Neuronal stem cell (in vitro differentiated cells): ENCODE results near the gene NPHP4.

Source experiments
- DNase-seq: peaks from one replicate; pipeline ENCODE4 v3.0.0-alpha.2; 2013; ENCODE audit warnings: low spot score
- H2AFZ ChIP-seq: one replicate; pipeline ENCODE4 v1.6.1; 2013; ENCODE audit warnings: mild to moderate bottlenecking, low read length, inconsistent platforms
- H2AK5ac ChIP-seq: 2 replicates; pipeline ENCODE4 v1.6.1; 2013; ENCODE audit warnings: low read depth, mild to moderate bottlenecking, inconsistent platforms, low read length, moderate library complexity, mixed read lengths
- H2BK120ac ChIP-seq: 2 replicates; pipeline ENCODE4 v1.6.1; 2013; ENCODE audit warnings: low read depth, mild to moderate bottlenecking, inconsistent platforms, low read length, moderate library complexity, mixed read lengths
- H2BK12ac ChIP-seq: one replicate; pipeline ENCODE4 v1.6.1; 2013; ENCODE audit warnings: low read length, inconsistent platforms
- H2BK15ac ChIP-seq: 2 replicates; pipeline ENCODE4 v1.6.1; 2013; ENCODE audit warnings: mild to moderate bottlenecking, low read length, inconsistent platforms, mixed read lengths
- H2BK5ac ChIP-seq: one replicate; pipeline ENCODE4 v1.6.1; 2013; ENCODE audit warnings: inconsistent platforms, mild to moderate bottlenecking, low read length, moderate library complexity
- H3K14ac ChIP-seq: one replicate; pipeline ENCODE4 v1.6.1; 2013; ENCODE audit warnings: low read length, inconsistent platforms
- H3K18ac ChIP-seq: 2 replicates; pipeline ENCODE4 v1.6.1; 2013; ENCODE audit warnings: low read length, inconsistent platforms
- H3K23ac ChIP-seq: 2 replicates; pipeline ENCODE4 v1.6.1; 2013; ENCODE audit warnings: low read depth, mild to moderate bottlenecking, mixed read lengths, low read length, inconsistent platforms; ENCODE audit not compliant: poor library complexity
- H3K27ac ChIP-seq: replicated peaks from 3 replicates; pipeline ENCODE4 v1.5.1; 2013; ENCODE audit warnings: low read length, inconsistent platforms
- H3K27me3 ChIP-seq, 3 experiments: 2 replicates each; pipeline ENCODE4 v1.6.1; 2013; ENCODE audit warnings: low read length in 3 of 3, mild to moderate bottlenecking in 2 of 3, inconsistent platforms in 1 of 3, low read depth in 1 of 3, mixed read lengths in 1 of 3, moderate library complexity in 1 of 3; ENCODE audit not compliant: control insufficient read depth in 3 of 3, insufficient read depth in 3 of 3
- H3K36me3 ChIP-seq, 2 donors: replicated peaks in 1 of 2; 2 replicates each; pipeline ENCODE4 v1.6.1; 2013; ENCODE audit warnings: low read length in 2 of 2; ENCODE audit not compliant: control insufficient read depth in 2 of 2, insufficient read depth in 2 of 2
- H3K4ac ChIP-seq: 2 replicates; pipeline ENCODE4 v1.6.1; 2013; ENCODE audit warnings: inconsistent platforms, mild to moderate bottlenecking, low read length, moderate library complexity
- H3K4me1 ChIP-seq, 2 donors: 1 replicate in 1 of 2; 2 replicates in 1 of 2; pipeline ENCODE4 v1.6.1; 2013; ENCODE audit warnings: low read length in 2 of 2, low read depth in 1 of 2; ENCODE audit not compliant: control insufficient read depth in 2 of 2, insufficient read depth in 1 of 2
- H3K4me2 ChIP-seq: one replicate; pipeline ENCODE4 v1.6.1; 2013; ENCODE audit warnings: mild to moderate bottlenecking, low read length, inconsistent platforms; ENCODE audit not compliant: insufficient read depth, poor library complexity, severe bottlenecking
- H3K4me3 ChIP-seq, 2 donors: 2 replicates each; pipeline ENCODE4 v1.5.1; 2013; ENCODE audit warnings: low read length in 2 of 2, mild to moderate bottlenecking in 2 of 2, inconsistent platforms in 1 of 2, moderate library complexity in 1 of 2
- H3K79me1 ChIP-seq: one replicate; pipeline ENCODE4 v1.6.1; 2013; ENCODE audit warnings: low read depth, mild to moderate bottlenecking, inconsistent platforms, low read length, moderate library complexity
- H3K9ac ChIP-seq: one replicate; pipeline ENCODE4 v1.6.1; 2013; ENCODE audit warnings: mild to moderate bottlenecking, low read depth, low read length, inconsistent platforms; ENCODE audit not compliant: poor library complexity
- H3K9me3 ChIP-seq, 2 donors: replicated peaks in 1 of 2; 2 replicates each; pipeline versions ENCODE3 to v1.6.1; 2013; ENCODE audit warnings: low read length in 2 of 2, mild to moderate bottlenecking in 2 of 2, inconsistent platforms in 1 of 2, low read depth in 1 of 2, mixed read lengths in 1 of 2, moderate library complexity in 1 of 2; ENCODE audit not compliant: control insufficient read depth in 2 of 2, insufficient read depth in 1 of 2
- H4K8ac ChIP-seq: one replicate; pipeline ENCODE4 v1.6.1; 2013; ENCODE audit warnings: low read depth, mild to moderate bottlenecking, inconsistent platforms, low read length, moderate library complexity
- H4K91ac ChIP-seq: one replicate; pipeline ENCODE4 v1.6.1; 2013; ENCODE audit warnings: low read length, low read depth, mild to moderate bottlenecking, inconsistent platforms; ENCODE audit not compliant: poor library complexity
- WGBS, 2 donors: extraction: QIAGEN DNeasy Blood & Tissue Kit; methylation state at CpG; one replicate each; pipeline ENCODE4 v1.1.7; 2013; ENCODE audit warnings: missing lambda C conversion rate in 2 of 2, mixed read lengths in 1 of 2; ENCODE audit not compliant: insufficient read length in 2 of 2, insufficient replicate concordance in 1 of 2; ENCODE audit errors: extremely low coverage in 2 of 2; 5-methylcytosine and 5-hydroxymethylcytosine counted together

Gene NPHP4

GRCh38 chr1:5822726-5823125, 169.5 kb downstream of the NPHP4 start:
- Histone ChIP-seq H3K79me1 (peaks cover 2% of the 10 kb centered on the region), H2BK15ac (no peak overlapping the region), H3K18ac (no peak overlapping the region), H3K23ac (no peak overlapping the region), H3K4ac (no peak overlapping the region), H2AK5ac (peak overlapping the region; percentile 27), H3K9me3 (no peaks in the 10 kb centered on the region), H2BK120ac (no peak overlapping the region), H3K4me2 (no peak overlapping the region), H3K9ac (no peak overlapping the region), H4K91ac (no peak overlapping the region), H2AFZ (no peak overlapping the region), H3K27ac (no peak overlapping the region), H3K27me3 (peaks cover 0 to 9% (median 0%) of the 10 kb centered on the region in 3 experiments), H3K4me3 (peak overlapping the region in 1 of 2 donors; percentile 16), H3K14ac (no peak overlapping the region), H3K36me3 (no peaks in the 10 kb centered on the region), H4K8ac (no peak overlapping the region), H2BK12ac (no peak overlapping the region), H2BK5ac (no peak overlapping the region), H3K4me1 (no peaks in the 10 kb centered on the region)
- no peak for DNase-seq
- no CpG with 5 or more reads among the region's 16 CpGs for WGBS, 2 donors

- Histone ChIP-seq H3K23ac (peak overlapping the region; percentile 85), H3K18ac (no peak overlapping the region), H3K14ac (no peak overlapping the region), H4K8ac (no peak overlapping the region), H4K91ac (no peak overlapping the region), H2BK12ac (no peak overlapping the region), H2AK5ac (peak overlapping the region; percentile 27), H3K4me1 (no peaks in the 10 kb centered on the region), H2AFZ (no peak overlapping the region), H3K36me3 (no peaks in the 10 kb centered on the region), H3K4me3 (peak overlapping the region in 1 of 2 donors; percentile 16), H2BK120ac (no peak overlapping the region), H3K9me3 (no peaks in the 10 kb centered on the region), H3K4me2 (no peak overlapping the region), H3K27me3 (peaks cover 0 to 5% (median 0%) of the 10 kb centered on the region in 3 experiments), H3K4ac (no peak overlapping the region), H2BK15ac (no peak overlapping the region), H3K9ac (no peak overlapping the region), H3K27ac (no peak overlapping the region), H2BK5ac (no peak overlapping the region), H3K79me1 (peaks cover 2% of the 10 kb centered on the region)
- WGBS, 2 donors = no CpG with 5 or more reads among the region's 5 CpGs
- DNase-seq = no peak
Observed at GRCh38 chr1:5822266-5822665, 170.0 kb downstream of the NPHP4 start.

GRCh38 chr1:5821540-5822176, 170.6 kb downstream of the NPHP4 start:
- no peak overlapping the region for H2AFZ ChIP-seq
- H3K23ac ChIP-seq = peak overlapping the region; percentile 85
- no peak overlapping the region for H4K8ac ChIP-seq
- H3K4me1 ChIP-seq = no peaks in the 10 kb centered on the region
- no peaks in the 10 kb centered on the region for H3K36me3 ChIP-seq
- no peak overlapping the region for H3K18ac ChIP-seq
- H2BK12ac ChIP-seq = no peak overlapping the region
- no peaks in the 10 kb centered on the region for H3K9me3 ChIP-seq
- no peak overlapping the region for H3K14ac ChIP-seq
- no peak for DNase-seq
- H3K4ac ChIP-seq = no peak overlapping the region
- H2BK15ac ChIP-seq = no peak overlapping the region
- peaks cover 0 to 4% (median 0%) of the 10 kb centered on the region in 3 experiments for H3K27me3 ChIP-seq
- no peak overlapping the region for H3K4me3 ChIP-seq
- H2BK120ac ChIP-seq = no peak overlapping the region
- H4K91ac ChIP-seq = no peak overlapping the region
- no CpG with 5 or more reads among the region's 12 CpGs for WGBS, 2 donors
- no peak overlapping the region for H2BK5ac ChIP-seq
- no peak overlapping the region for H3K4me2 ChIP-seq
- H2AK5ac ChIP-seq = no peak overlapping the region
- H3K27ac ChIP-seq = no peak overlapping the region
- no peak overlapping the region for H3K9ac ChIP-seq
- H3K79me1 ChIP-seq = peaks cover 2% of the 10 kb centered on the region

GRCh38 chr1:5820026-5820421, 172.2 kb downstream of the NPHP4 start:
- DNase-seq = no peak
- Histone ChIP-seq H3K27ac (no peak overlapping the region), H2AFZ (no peak overlapping the region), H2AK5ac (no peak overlapping the region), H4K8ac (no peak overlapping the region), H3K79me1 (peaks cover 2% of the 10 kb centered on the region), H3K4ac (no peak overlapping the region), H3K4me1 (no peaks in the 10 kb centered on the region), H2BK120ac (no peak overlapping the region), H3K27me3 (peaks cover 0 to 4% (median 0%) of the 10 kb centered on the region in 3 experiments), H3K23ac (no peak overlapping the region), H3K4me3 (no peak overlapping the region), H2BK5ac (no peak overlapping the region), H3K9me3 (no peaks in the 10 kb centered on the region), H3K36me3 (no peaks in the 10 kb centered on the region), H3K4me2 (no peak overlapping the region), H2BK12ac (no peak overlapping the region), H3K14ac (peak overlapping the region; percentile 56), H3K9ac (no peak overlapping the region), H3K18ac (no peak overlapping the region), H4K91ac (no peak overlapping the region), H2BK15ac (no peak overlapping the region)
- WGBS, 2 donors = no CpG with 5 or more reads among the region's 10 CpGs
